Ishikawa (cell line): ENCODE data around the gene WNK2.

Experiments
- CEBPB ChIP-seq: IDR thresholded peaks from 2 replicates; pipeline ENCODE4 v1.6.1; 2012
- CREB1 ChIP-seq: IDR thresholded peaks from 2 replicates; pipeline ENCODE4 v1.6.1; 2012; ENCODE audit warnings: low read depth
- EGR1 ChIP-seq: IDR thresholded peaks from 2 replicates; pipeline ENCODE4 v1.6.1; 2012
- EP300 ChIP-seq: IDR thresholded peaks from 2 replicates; pipeline ENCODE4 v1.6.1; 2012; ENCODE audit warnings: borderline replicate concordance
- FOXM1 ChIP-seq: IDR thresholded peaks from 2 replicates; pipeline ENCODE4 v1.6.1; 2012; ENCODE audit warnings: low read depth, borderline replicate concordance
- RAD21 ChIP-seq: IDR thresholded peaks from 2 replicates; pipeline ENCODE4 v1.6.1; 2012; ENCODE audit warnings: low read depth
- REST ChIP-seq: IDR thresholded peaks from 2 replicates; pipeline ENCODE4 v1.6.1; 2012; ENCODE audit warnings: low read depth, mild to moderate bottlenecking
- TAF1 ChIP-seq: IDR thresholded peaks from 2 replicates; pipeline ENCODE4 v1.6.1; 2012; ENCODE audit warnings: low read depth, mild to moderate bottlenecking
- TCF12 ChIP-seq: IDR thresholded peaks from 2 replicates; pipeline ENCODE4 v1.6.1; 2012; ENCODE audit warnings: low read depth
- USF1 ChIP-seq: IDR thresholded peaks from 2 replicates; pipeline ENCODE4 v1.6.1; 2012
- YY1 ChIP-seq: IDR thresholded peaks from 2 replicates; pipeline ENCODE4 v1.6.1; 2012; ENCODE audit warnings: low read depth
- ZBTB7A ChIP-seq: IDR thresholded peaks from 2 replicates; pipeline ENCODE4 v1.6.1; 2012; ENCODE audit warnings: low read depth

- TF ChIP-seq ZBTB7A = no peak
- TF ChIP-seq EGR1 = no peak
- no peak for TF ChIP-seq RAD21
- no peak for TF ChIP-seq REST
- TF ChIP-seq TAF1 = no peak
- TF ChIP-seq CEBPB = no peak
- no peak for TF ChIP-seq YY1
- TF ChIP-seq USF1 = no peak
- TF ChIP-seq CREB1 = no peak
- no peak for TF ChIP-seq TCF12
- no peak for TF ChIP-seq FOXM1
- TF ChIP-seq EP300 = no peak
These were observed 12.5 kb upstream of the WNK2 start for GRCh38 chr9:93171261-93171990.
